Suppressor macrophage treated with lipopolysaccharide for 1 hour (primary cell): Measurements from ENCODE around the gene SLC25A18.
"Not testable (repeated sequence)": the region's sequence is repeated elsewhere in the genome, so short reads cannot be mapped to it uniquely, and the experiment has no call there.

ENCODE experiments used
- DNase-seq, 3 donors: peaks; one replicate each; pipeline ENCODE4 v3.0.0-alpha.2; 2020 to 2022

Gene SLC25A18

GRCh38 chr22:17612057-17612456, 48.8 kb downstream of the SLC25A18 start:
- no peak for DNase-seq

DNA sequence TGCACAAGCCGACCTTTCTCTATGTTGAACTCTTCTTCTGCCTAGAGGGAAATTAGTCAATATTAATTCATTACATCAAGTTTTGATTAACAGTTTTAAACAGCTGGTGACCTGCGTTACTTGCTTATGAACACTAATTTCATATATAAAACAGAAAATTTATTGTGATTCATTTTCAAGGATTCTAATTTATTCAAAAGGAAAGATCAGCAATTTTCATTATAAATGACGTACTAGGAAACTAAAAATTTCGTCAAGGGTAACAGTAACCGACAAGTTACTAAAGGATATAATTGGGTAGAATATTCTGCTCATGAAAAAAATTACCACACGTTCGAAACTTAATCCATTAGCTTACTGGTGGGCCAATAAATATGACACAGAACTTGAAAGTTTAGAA, 50.0 kb downstream of the SLC25A18 start:
- DNase-seq = no peak

- DNase-seq = peak in 2 of 3 donors; percentile 17 to 43
Measured at GRCh38 chr22:17627961-17628405, 64.7 kb downstream of the SLC25A18 start.

DNA sequence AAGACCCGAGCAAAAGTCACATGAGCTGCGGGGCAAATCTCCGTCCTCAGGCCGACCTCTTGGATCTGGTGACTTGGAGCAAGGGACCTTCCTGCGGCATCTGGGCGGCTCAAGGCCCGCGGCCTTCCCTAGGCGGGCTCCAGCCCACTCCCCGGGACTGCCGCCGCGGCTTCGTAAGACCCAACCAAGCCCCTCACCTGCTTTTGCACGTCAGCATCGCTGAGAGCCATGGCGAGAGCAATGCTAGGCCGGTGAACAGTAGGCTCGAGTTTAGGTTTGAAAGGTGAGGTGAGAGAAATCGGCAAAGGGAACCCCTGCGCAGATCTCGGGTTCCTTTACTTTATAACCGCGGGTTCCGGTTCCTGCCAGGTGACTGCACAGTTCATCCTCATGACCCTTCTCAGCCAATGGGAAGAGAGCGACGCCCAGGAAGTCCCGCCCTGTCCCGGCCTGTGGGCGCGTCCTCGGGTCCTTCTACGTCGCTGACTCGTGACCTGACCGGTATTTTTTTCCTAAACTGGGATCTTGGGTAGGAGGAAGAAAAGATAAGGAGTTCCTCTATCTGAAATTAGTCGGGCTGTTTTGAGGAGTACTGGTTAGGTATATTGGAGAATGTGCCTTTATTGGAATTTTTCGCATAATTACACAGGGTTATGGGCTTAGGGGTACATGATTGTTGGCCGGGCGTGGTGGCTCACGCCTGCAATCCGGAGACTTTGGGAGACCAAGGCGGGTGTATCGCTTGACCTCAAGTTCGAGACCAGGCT, 65.3 kb downstream of the SLC25A18 start, which contains the start of gene ATP6V1E1:
Gene ATP6V1E1 (minus strand): TSS at position 344 of the 767 bp plus-strand sequence. CDS start 114 bp downstream, at position 230.
- peak; percentile 97 to 98 (median 98) for DNase-seq

DNA sequence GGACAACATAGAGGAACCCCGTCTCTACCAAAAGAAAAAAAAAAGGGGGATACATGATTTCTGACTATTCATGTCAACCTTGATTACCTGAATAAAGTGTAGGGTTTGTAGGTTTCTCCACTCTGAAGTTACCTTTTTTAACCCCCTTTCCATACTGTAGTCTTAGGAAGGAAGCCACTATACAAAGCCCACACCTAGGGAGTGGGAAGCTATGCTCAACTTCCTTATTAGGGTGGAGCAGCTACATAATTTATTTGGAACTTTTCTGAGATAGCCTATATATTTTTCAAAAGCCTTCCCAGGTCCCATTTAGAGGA, 65.8 kb downstream of the SLC25A18 start:
- DNase-seq = peak in 1 of 3 donors; percentile 7

DNA sequence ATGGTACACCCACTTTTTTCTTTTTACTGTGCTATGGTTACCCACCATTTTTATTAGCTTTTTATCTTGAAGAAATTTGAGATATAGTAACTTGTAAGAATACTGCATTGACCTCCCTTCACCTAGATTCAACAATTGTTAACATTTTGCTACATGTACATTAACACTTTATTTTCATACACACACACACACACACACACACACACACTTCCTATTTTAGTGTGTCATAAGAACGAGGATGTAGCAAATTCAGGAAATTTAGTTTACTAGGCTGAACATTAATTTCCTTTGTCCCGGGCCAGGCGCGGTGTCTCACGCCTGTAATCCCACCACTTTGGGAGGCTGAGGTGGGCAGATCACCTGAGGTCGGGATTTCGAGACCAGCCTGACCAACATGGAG, 66.3 kb downstream of the SLC25A18 start:
- peak; percentile 59 to 80 (median 67) for DNase-seq

- no peak for DNase-seq
Measured at GRCh38 chr22:17631076-17631565, 67.8 kb downstream of the SLC25A18 start.

DNA sequence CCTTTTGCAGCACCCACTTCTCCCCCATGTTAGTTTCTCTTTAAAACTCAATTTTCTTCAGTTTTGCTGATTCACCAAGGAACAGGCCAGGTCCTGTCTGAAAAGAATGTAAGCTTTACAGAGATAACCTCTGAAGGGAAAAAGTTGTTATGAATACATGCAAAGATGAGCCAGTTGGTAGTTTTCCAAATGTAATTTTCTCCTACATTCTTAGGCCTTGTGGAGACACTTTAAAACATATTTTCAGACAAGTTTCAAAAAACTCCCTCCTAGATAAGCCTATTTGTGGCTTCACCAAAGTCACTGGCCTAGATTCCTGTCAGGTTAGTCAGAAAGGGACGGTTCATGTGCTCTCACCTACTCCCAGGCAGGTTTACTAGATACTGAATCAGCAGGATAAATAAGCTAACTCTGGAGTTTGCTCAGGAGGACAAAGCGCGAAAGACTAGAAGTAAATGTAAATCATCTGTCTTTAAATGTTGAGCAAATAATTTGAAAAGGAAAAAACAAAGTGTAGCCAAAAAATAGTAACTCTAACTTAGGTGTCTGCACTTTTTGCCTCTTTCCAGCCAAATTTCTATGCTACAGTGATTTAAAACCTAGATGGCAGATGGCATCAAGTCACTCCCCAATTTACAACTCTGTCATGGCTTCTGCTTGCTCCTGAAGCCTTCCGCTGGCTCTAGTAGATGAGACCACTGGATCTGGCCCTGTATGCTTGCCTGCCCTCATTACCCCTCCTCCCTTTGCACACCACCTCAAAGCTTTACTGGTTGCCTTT, 70.1 kb downstream of the SLC25A18 start:
- DNase-seq = no peak

GRCh38 chr22:17633998-17634323, 70.7 kb downstream of the SLC25A18 start:
- DNase-seq = no peak

- peak in 1 of 3 donors; percentile 67 for DNase-seq
Measured at GRCh38 chr22:17634696-17635095, 71.4 kb downstream of the SLC25A18 start.

- not testable (repeated sequence) for DNase-seq
Measured at GRCh38 chr22:17636850-17637249, 73.6 kb downstream of the SLC25A18 start.

GRCh38 chr22:17637490-17638181, 74.3 kb downstream of the SLC25A18 start:
- no peak for DNase-seq

- DNase-seq = no peak
Measured at GRCh38 chr22:17638182-17638431, 74.8 kb downstream of the SLC25A18 start.

- peak; percentile 87 to 93 (median 89) for DNase-seq
Measured at GRCh38 chr22:17638432-17639246, 75.3 kb downstream of the SLC25A18 start, which contains the start of gene BCL2L13. TSS of gene BCL2L13 (plus strand) at chr22:17638757. CDS start at chr22:17655712, 16,955 bp downstream.

- DNase-seq = peak; percentile 36 to 45 (median 40)
Measured at GRCh38 chr22:17639247-17639741, 76.0 kb downstream of the SLC25A18 start.
